D721Med (cell line): ENCODE data around the gene RAB14.

Experiments used
- DNase-seq: peaks from one replicate; pipeline ENCODE4 v3.0.0; 2011; ENCODE audit warnings: low spot score; ENCODE audit not compliant: insufficient read length
- FAIRE-seq: peaks from 2 replicates; lab custom pipeline; 2011; peaks lifted over from hg19 to GRCh38; lab: Jason Lieb, UNC
- TF ChIP-seq, protein P1 (sequence below): IDR thresholded peaks from 2 replicates; pipeline ENCODE4 v1.5.1; 2012; ENCODE audit warnings: mild to moderate bottlenecking, control low read depth; ENCODE audit not compliant: insufficient read depth; ENCODE audit errors: missing control alignments

Gene RAB14

DNA sequence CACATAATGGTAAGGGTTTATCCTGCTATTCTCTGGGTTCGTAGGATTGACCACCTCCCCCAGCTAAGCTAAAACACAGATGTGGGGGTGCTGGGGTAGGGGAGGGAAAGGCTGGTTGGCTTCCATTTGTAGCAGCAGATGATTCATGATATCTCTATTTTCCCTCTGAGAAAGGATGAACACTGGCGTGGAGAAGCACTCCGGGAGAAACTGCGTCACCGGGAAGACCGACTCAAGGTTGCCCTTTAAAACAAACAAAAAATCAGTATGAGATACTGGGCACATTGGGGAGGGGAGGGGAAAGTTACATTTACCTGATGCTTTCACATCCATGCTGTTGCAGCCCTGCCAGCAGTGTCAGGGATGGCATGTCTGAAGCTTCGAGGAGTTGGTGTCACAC, 28.2 kb downstream of the RAB14 start:
- DNase-seq (no peak), FAIRE-seq (no peak)
- TF ChIP-seq, protein P1, sequence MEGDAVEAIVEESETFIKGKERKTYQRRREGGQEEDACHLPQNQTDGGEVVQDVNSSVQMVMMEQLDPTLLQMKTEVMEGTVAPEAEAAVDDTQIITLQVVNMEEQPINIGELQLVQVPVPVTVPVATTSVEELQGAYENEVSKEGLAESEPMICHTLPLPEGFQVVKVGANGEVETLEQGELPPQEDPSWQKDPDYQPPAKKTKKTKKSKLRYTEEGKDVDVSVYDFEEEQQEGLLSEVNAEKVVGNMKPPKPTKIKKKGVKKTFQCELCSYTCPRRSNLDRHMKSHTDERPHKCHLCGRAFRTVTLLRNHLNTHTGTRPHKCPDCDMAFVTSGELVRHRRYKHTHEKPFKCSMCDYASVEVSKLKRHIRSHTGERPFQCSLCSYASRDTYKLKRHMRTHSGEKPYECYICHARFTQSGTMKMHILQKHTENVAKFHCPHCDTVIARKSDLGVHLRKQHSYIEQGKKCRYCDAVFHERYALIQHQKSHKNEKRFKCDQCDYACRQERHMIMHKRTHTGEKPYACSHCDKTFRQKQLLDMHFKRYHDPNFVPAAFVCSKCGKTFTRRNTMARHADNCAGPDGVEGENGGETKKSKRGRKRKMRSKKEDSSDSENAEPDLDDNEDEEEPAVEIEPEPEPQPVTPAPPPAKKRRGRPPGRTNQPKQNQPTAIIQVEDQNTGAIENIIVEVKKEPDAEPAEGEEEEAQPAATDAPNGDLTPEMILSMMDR: no peak

DNA sequence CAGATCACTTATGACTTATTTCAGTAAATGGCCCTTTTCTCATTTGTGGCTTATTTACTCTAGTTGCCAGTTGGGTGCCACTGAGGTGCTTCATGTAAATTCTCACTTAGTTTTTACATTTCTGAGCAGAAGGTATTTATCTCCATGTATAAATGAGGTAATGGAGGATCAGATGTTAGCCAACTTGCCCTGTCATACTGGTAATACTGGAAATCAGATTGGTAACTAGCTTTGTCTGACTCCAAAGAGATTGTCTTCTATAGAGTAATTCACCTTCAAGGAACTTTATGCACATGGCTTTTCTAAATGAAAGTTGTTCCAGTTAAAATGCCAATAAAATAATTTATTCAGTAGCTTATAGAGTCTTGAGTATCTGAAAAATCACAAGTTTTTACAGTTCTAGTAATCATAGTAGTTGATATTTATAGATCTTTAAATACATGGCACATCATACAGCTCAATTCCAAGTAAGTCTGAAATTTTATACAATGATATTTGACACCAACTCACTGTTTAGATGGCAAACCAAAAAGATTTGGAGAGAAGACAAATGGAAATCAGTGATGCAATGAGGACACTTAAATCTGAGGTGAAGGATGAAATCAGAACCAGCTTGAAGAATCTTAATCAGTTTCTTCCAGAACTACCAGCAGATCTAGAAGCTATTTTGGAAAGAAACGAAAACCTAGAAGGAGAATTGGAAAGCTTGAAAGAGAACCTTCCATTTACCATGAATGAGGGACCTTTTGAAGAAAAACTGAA, 28.8 kb downstream of the RAB14 start:
- DNase-seq (no peak), FAIRE-seq (no peak)
- TF ChIP-seq, protein P1: no peak

DNA sequence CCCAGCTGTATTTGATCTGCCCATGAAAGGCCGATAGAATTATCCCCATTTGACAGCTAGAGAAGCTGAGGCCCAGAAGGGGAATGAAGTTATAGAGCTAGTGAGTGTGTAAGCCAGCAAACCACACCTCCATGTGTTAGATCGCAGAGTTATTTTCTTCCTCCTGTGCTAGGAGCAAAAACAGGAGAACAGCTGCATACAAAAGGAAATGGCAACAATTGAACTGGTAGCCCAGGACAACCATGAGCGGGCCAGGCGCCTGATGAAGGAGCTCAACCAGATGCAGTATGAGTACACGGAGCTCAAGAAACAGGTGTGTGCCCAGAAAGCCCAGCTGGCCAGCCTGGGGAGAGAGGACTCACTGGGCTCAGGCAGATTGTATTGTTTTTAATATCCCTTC, 30.4 kb downstream of the RAB14 start:
- TF ChIP-seq, protein P1: no peak
- DNase-seq (no peak), FAIRE-seq (no peak)

DNA sequence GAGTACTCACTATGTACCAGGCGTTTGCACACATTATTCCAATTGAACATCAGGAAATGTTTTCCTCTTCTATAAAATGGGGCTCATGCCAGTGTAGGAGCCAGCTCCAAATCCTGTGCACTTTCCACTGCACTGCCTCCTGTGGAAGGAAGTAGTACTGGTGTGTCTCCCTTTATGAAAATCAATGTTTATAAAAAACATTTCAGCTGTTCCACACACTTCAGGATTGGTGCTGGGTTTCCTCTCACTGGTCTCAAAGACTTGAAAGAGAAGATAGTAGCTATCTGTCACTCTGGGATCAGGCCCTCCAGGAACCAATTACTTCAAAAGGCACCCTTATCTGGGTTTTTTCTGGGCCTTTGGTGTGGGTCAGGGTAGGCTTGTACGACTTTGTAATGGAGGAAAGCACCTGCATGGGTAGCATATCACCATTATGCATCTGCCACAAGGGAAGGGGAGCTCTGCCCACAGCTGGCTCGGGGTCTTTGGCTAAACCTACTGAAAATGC, 32.5 kb downstream of the RAB14 start:
- FAIRE-seq (no peak), DNase-seq (no peak)
- TF ChIP-seq, protein P1: peak; percentile 11

DNA sequence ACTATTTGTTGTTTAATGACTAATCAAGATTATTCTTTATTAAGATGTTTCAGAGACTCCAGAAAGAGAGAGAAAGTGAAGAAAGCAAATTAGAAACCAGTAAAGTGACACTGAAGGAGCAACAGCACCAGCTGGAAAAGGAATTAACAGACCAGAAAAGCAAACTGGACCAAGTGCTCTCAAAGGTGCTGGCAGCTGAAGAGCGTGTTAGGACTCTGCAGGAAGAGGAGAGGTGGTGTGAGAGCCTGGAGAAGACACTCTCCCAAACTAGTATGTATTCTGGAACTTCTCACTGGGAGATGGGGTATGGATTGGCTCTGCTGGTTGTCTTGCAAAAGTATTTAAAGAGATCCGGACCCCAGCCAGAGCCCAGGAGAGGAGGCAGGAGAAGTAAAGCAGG, 33.6 kb downstream of the RAB14 start:
- FAIRE-seq: no peak
- no peak for DNase-seq
- TF ChIP-seq, protein P1: no peak

DNA sequence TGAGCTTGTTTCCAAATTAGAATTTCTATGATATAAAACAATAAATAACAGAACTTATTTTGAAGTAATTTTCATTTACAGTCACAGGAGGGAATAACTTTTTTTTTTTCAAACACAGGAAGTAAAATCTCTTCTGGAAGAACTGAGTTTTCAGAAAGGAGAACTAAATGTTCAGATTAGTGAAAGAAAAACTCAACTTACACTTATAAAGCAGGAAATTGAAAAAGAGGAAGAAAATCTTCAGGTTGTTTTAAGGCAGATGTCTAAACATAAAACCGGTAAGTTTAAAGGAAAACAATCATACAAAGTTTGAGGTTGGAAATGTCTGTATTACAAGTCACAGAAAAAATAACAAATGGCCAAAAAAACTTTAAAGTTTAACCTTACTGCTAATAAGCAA, 41.6 kb downstream of the RAB14 start:
- FAIRE-seq (no peak), DNase-seq (no peak)
- TF ChIP-seq, protein P1: no peak

DNA sequence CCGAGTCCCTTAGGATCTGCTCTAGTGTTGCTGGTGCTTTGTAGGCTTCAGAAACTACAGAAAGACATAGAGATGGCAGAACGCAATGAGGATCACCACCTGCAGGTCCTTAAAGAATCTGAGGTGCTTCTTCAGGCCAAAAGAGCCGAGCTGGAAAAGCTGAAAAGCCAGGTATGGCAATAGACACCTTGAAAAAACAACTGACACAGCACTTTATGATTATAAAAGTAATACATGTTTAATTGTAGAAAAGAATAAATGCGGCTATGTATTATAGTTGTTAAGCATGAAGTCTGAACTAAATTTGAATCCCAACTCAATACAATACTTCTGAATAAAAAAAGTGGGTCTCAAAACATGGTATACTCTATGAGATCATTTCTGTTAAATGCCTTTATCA, 43.7 kb downstream of the RAB14 start:
- FAIRE-seq (no peak), DNase-seq (no peak)
- TF ChIP-seq, protein P1: no peak
